ENCODE data around the gene DIDO1. TPM values are rescaled to one million over a fixed set of nuclear protein-coding genes. Genes with fewer than 3 reads are reported as not detected.

Gene DIDO1
- total RNA-seq, 2 experiments from 2014 or later, result 45.9 to 47.4 TPM

- H3K27ac Mint-ChIP-seq, result peak overlapping the region; percentile 43
- no peaks in the 10 kb centered on the region for H3K27me3 Mint-ChIP-seq
- TF ChIP-seq CTCF (IDR thresholded peaks at IDR 0.05), result no peak
- H3K4me1 Mint-ChIP-seq (ENCODE audit: low read depth), result peaks cover 63% of the 10 kb centered on the region
- intact Hi-C loops (cut with micrococcal nuclease), result no loop called here
- ChIA-PET POLR2A (interaction anchor here (0.7 to 17.8 kb wide), 5 partner anchors 8 to 83 kb away, joined by 3 to 243 read pairs (median 3); partner anchors contain the start of gene GID8), CTCF (interaction anchor here (0.7 to 3.1 kb wide), 7 partner anchors 9 to 49 kb away, joined by 3 to 15 read pairs (median 6); no protein-coding TSS in a partner anchor)
- H3K9me3 Mint-ChIP-seq, result no peaks in the 10 kb centered on the region
- peak overlapping the region; percentile 88 for H3K4me3 Mint-ChIP-seq
- peaks cover 33% of the 10 kb centered on the region for H3K36me3 Mint-ChIP-seq (ENCODE audit: low read depth)
- ATAC-seq (no peak), DNase-seq (no peak)
Measured at GRCh38 chr20:62928246-62928939, 2.1 kb upstream of the DIDO1 start.

- Mint-ChIP-seq H3K4me3 (peak overlapping the region; percentile 88), H3K27ac (peak overlapping the region; percentile 88), H3K27me3 (no peaks in the 10 kb centered on the region), H3K4me1 (ENCODE audit: low read depth) (peaks cover 67% of the 10 kb centered on the region), H3K36me3 (ENCODE audit: low read depth) (peaks cover 30% of the 10 kb centered on the region), H3K9me3 (no peaks in the 10 kb centered on the region)
- intact Hi-C loops (cut with micrococcal nuclease), result no loop called here
- ChIA-PET POLR2A (interaction anchor here (0.8 to 17.8 kb wide), 10 partner anchors 9 to 43 kb away, joined by 3 to 243 read pairs (median 4); partner anchors contain the start of gene GID8), CTCF (interaction anchor here (1.0 to 3.1 kb wide), 6 partner anchors 9 to 51 kb away, joined by 3 to 15 read pairs (median 10); partner anchors contain the start of gene GID8)
- DNase-seq, result no peak
- no peak for TF ChIP-seq CTCF (IDR thresholded peaks at IDR 0.05)
- no peak for ATAC-seq
Measured at GRCh38 chr20:62927128-62927705, 912 bp upstream of the DIDO1 start.

- ATAC-seq, result peak; percentile 4
- H3K9me3 Mint-ChIP-seq, result no peaks in the 10 kb centered on the region
- ChIA-PET CTCF (interaction anchor here (0.6 to 3.3 kb wide), 8 partner anchors 9 to 29 kb away, joined by 3 to 14 read pairs (median 4); partner anchors contain the start of gene SLC17A9), POLR2A (interaction anchor here (0.9 to 17.8 kb wide), 10 partner anchors 9 to 130 kb away, joined by 3 to 243 read pairs (median 6); partner anchors contain the start of genes GID8 and SLC17A9)
- H3K4me3 Mint-ChIP-seq, result peak overlapping the region; percentile 97
- no peaks in the 10 kb centered on the region for H3K27me3 Mint-ChIP-seq
- H3K36me3 Mint-ChIP-seq (ENCODE audit: low read depth), result peaks cover 30% of the 10 kb centered on the region
- DNase-seq, result peak; percentile 69
- intact Hi-C loops (cut with micrococcal nuclease), result no loop called here
- no peak for TF ChIP-seq CTCF (IDR thresholded peaks at IDR 0.05)
- H3K27ac Mint-ChIP-seq, result peak overlapping the region; percentile 95
- peaks cover 63% of the 10 kb centered on the region for H3K4me1 Mint-ChIP-seq (ENCODE audit: low read depth)
Measured at GRCh38 chr20:62925420-62926228, 681 bp downstream of the DIDO1 start.

GRCh38 chr20:62925076-62925419, 1.3 kb downstream of the DIDO1 start:
- intact Hi-C loops (cut with micrococcal nuclease), result no loop called here
- H3K27ac Mint-ChIP-seq, result peak overlapping the region; percentile 95
- DNase-seq (no peak), ATAC-seq (no peak)
- ChIA-PET POLR2A (interaction anchor here (0.9 to 17.8 kb wide), 8 partner anchors 9 to 130 kb away, joined by 3 to 243 read pairs (median 6); partner anchors contain the start of genes GID8 and SLC17A9), CTCF (interaction anchor here (0.6 to 3.3 kb wide), 6 partner anchors 9 to 28 kb away, joined by 3 to 13 read pairs (median 4); partner anchors contain the start of gene SLC17A9)
- no peak for TF ChIP-seq CTCF (IDR thresholded peaks at IDR 0.05)
- H3K27me3 Mint-ChIP-seq, result no peaks in the 10 kb centered on the region
- H3K9me3 Mint-ChIP-seq, result no peaks in the 10 kb centered on the region
- H3K4me3 Mint-ChIP-seq, result peak overlapping the region; percentile 97
- H3K4me1 Mint-ChIP-seq (ENCODE audit: low read depth), result peaks cover 63% of the 10 kb centered on the region
- peaks cover 26% of the 10 kb centered on the region for H3K36me3 Mint-ChIP-seq (ENCODE audit: low read depth)
